Adipose tissue (tissue), 3 donors: ENCODE results near the gene ARMH4. TPM values are rescaled to one million over a fixed set of nuclear protein-coding genes. Genes with fewer than 3 reads are reported as not detected.

Experiments used
- H3K27ac ChIP-seq: one replicate; pipeline ENCODE4 v1.5.1; 2013; ENCODE audit warnings: low read depth, low read length
- WGBS, 3 donors: extraction: QIAGEN DNeasy Blood & Tissue Kit; methylation state at CpG; one replicate each; pipeline ENCODE4 v1.1.7; 2013; 5-methylcytosine and 5-hydroxymethylcytosine counted together
- polyA plus RNA-seq, 3 donors: library from polyadenylated mRNA; stranded (reverse); fragments of 200-250 nt; gene quantifications; one replicate each; pipeline ENCODE4 v1.2.3, GENCODE V29; 2013
- donor health status: healthy with polysubstance abuse.
- donor health status: Bipolar disorder and iron deficiency.
- donor health status: healthy.

Gene ARMH4
- polyA plus RNA-seq, 3 donors = 0.61 to 2.2 (median 1.9) TPM

DNA sequence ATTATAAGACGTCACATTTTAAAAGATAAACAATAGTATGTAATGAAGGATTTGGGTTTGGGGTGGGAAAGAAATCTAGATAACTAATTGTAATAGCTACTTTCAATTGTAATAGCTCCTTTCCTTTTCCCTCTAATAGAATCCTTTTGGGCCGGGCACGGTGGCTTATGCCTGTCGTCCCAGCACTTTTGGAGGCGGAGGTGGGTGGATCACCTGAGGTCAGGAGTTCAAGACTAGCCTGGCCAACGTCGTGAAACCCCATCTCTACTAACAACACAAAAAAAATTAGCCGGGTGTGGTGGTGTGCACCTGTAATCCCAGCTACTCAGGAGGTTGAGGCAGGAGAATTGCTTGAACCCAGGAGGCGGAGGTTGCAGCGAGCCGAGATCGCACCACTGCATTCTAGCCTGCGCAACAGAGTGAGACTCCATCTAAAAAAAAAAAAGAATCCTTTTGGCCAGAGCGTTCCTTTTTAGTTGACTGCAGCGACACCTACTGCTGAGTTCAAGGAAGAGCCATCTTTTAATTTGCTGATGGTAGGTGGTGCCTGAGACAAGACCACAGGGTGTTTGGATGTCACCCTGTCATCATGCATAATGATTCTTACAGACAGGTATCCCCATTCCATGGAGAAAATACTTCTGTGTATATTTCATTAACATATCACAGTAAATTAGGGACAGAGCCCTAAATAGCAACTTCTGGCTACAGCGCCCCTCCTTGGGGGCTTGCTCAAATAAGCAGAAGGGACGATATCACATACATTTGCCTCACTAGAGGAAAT is 79.5 kb downstream of the ARMH4 start:
- H3K27ac ChIP-seq = no peak overlapping the region
- WGBS, 3 donors = 20 to 28% (median 26%) methylated on average over 17 of the region's 17 CpGs

DNA sequence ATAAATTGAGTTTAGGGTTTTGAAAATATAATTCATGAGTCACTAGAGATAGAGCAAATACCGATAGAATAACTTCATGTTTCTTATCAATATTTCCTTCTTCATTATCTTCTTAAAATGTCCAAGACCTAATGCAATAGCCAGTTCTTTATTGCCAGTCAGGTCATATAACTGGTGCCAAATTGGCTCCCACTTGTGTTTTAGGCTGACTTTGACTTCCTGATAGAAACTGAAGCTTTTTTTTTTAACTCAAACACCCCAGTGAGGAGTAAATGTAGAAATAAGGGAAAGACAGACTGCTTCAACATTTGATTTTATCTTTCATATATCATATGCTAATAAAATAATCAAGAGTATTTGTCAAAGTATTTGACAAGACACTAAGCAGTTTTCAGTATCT is 80.7 kb downstream of the ARMH4 start:
- 20 to 53% (median 45%) methylated on average over 1 of the region's 1 CpG for WGBS, 3 donors
- no peak overlapping the region for H3K27ac ChIP-seq

DNA sequence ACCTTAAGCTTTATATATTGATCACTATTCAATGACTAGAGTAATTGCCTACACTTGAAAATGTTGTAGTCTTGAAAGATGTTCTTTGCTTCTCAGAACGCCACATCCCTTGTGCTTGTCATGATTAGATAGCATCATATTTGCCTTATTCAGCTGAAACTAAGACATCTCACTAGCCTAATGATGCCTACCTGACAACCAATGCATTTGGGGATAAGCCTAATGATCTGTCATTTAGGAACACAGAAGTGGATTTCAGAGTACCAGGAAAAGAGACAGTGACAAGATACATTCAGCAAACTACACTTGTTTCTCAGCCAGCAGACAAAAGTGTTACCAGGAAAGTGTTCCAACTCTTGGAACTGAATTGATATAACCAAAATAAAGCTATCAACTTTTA is 83.7 kb downstream of the ARMH4 start:
- no peak overlapping the region for H3K27ac ChIP-seq
- 87 to 95% (median 95%) methylated on average over 1 of the region's 1 CpG for WGBS, 3 donors

DNA sequence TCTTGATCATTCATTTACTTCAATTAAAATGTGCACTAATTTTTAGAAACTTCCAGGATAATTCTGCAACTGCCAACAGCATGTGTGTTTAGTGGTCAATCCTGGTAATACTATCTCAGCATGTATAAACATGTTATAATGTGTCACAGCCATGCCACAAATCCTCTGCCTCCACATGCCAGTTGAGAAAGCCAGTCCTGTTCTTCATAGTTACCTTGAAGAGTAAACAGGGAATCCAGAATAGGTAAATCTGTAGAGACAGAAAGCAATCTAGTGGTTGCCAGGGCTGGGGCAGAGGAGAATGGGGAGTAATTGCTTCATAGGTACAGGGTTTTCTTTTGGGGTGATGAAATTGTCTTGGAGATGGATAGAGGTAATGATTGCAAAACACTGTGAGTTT is 85.9 kb downstream of the ARMH4 start:
- no peak overlapping the region for H3K27ac ChIP-seq

DNA sequence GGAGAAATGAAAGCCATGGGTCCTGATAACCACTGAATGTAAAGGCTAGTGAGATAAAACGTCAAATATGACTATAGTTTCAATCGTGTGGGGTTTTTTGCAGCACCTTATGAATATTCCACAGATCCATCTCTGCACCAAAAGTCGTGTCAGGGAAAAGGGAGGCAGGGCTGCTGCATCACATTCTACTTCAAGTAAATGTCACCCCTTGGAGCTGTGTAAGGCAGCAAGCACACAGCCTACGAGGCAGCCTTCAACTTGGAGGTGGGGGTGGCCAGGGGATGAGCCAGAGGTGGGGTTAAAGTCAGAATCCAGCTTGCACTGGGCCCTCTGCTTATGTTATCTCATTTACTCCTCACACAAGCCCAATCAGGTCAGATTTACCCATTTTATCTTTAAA is 90.4 kb downstream of the ARMH4 start:
- 71 to 83% (median 72%) methylated on average over 4 of the region's 4 CpGs for WGBS, 3 donors

DNA sequence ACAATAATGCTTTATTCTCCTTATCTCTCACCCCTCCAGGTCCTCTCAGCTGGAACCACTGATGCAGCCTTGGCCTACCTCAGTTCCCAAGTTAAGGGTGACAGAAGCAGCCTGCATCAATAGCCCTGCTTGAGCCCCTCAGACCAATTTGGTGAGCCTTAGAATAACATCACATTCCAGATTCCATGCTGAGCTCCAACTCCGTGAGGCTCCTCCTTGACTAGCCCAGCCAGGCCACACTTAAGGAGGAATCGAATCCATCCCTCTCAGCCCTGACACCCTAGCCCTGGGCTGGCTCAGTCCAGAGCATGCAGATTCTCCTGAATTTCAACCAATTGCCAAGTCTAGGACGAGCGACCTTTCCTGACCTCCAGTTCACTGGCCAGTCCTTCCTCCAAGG is 91.1 kb downstream of the ARMH4 start:
- 77 to 91% (median 85%) methylated on average over 4 of the region's 4 CpGs for WGBS, 3 donors
- H3K27ac ChIP-seq = no peak overlapping the region

More for the DNA sequence above, 90.4 kb downstream of the ARMH4 start:
- no peak overlapping the region for H3K27ac ChIP-seq

DNA sequence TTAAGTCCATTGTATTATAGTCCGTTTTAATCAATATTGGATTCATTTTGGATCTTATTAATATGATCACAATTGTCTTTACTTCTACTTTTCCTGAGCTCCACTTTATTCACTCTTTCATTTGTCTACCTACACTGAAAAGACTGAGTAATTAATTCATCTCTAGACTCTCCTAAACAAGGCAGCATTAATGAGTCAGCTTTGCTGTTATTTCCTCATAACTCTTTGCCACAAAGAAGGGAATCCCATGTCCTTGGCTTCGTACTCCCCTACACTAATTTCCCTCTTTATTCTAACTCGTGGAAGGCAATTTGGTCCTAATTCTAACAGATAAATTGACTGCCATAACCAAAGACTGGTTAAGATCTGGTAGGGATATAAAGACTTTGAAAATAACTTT is 91.9 kb downstream of the ARMH4 start:
- 40 to 63% (median 43%) methylated on average over 3 of the region's 3 CpGs for WGBS, 3 donors
- no peak overlapping the region for H3K27ac ChIP-seq

DNA sequence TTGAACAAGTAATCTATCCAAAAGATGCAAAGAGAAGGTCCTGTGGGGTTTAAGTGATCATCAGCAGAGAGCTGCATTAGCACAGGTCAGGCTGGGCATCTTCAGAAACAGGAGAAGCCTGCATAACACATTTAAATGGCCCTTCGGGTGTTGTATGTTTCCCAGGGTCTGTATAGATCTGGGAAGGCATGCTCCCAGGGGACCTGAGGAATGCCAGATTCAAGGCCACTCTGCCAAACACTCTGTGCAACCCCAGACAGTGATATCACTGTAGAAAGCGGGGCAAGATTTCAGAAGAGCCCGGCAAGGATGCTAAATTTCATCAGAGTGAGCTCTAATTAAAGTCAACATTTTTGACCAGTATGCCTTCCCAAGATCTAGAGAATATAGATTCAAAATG is 92.9 kb downstream of the ARMH4 start:
- no peak overlapping the region for H3K27ac ChIP-seq
- WGBS, 3 donors = 71 to 83% (median 76%) methylated on average over 3 of the region's 3 CpGs

DNA sequence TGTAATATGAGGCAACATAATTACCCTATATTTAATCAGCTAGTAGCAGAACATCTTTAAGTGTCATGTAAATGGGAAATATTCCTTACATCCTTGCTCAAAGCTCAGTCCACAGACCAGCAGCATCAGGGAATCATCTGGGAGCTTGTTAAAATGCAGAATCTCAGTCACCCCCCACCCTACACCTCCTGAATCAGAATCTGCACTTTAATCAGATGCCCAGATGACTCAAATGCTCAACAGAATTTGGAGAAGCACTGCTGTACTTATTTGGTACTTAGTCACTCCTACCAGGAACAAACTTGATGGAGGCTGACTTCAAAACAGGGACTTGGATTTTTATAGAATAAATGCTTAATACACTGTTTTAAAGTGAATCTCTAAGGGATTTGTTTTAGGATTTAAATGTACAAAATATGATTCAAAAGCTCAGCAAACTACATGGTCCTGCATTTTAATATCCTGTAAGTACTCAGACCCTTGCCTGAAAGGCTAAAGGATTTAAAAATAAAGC is 96.5 kb downstream of the ARMH4 start:
- no peak overlapping the region for H3K27ac ChIP-seq

DNA sequence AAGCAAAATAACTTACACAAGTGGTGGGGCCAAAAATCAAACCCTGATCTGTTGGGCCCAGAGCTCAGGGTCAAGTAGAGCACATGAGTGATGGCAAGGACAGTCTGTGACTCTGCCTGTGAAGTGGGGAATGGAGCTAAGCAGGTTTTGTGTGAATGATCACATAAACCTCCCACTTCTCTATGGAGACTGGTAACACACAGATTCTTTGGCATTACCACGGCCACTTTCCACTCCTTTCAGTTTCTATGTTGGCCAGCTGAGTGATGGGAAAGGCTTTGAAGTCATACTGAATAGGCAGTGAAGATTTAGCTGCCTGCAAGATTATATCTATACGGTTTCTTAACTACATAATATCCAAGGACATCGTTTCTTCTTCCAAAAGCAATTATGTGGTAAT is 97.9 kb downstream of the ARMH4 start:
- 80 to 83% (median 81%) methylated on average over 3 of the region's 3 CpGs for WGBS, 3 donors
- H3K27ac ChIP-seq = no peak overlapping the region

DNA sequence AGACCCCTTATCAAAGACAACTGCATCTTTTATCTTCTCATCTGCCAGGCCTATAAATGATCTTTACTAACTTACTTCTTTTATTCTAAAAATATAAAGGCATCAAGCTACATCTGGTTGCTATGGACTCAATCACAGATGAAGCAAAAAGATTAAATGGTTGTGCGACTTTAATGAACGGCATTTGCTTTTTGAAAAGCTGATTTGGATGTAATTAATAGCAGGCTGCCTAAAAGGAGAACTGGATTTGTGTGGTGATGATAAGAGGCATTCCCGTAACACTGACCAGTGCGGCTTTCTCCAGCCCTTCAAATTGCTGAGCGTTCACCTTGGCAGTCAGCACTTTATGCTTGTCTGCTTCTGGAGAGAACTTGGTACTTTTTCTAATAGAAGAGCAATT is 103.8 kb downstream of the ARMH4 start:
- no peak overlapping the region for H3K27ac ChIP-seq
- 57 to 63% (median 63%) methylated on average over 5 of the region's 5 CpGs for WGBS, 3 donors

DNA sequence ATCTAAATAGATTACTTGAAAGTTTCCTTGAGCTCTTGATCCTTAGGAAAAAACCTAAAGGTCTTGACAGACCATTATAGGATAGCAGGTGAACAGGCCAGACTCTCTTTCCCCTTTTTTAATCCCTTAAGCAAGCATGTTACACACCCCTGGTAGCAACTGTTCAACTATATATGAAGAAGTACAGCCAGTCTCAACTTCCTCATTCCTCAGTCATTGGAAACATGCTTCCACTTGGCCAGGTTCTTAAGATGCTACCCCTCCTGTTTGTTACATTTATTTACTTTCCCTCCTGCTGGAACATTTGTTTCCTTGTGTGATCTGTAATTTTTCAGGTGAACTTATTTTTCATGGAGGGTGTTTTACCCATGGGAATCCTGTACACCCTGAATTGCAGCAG is 124.1 kb downstream of the ARMH4 start:
- H3K27ac ChIP-seq = no peak overlapping the region

DNA sequence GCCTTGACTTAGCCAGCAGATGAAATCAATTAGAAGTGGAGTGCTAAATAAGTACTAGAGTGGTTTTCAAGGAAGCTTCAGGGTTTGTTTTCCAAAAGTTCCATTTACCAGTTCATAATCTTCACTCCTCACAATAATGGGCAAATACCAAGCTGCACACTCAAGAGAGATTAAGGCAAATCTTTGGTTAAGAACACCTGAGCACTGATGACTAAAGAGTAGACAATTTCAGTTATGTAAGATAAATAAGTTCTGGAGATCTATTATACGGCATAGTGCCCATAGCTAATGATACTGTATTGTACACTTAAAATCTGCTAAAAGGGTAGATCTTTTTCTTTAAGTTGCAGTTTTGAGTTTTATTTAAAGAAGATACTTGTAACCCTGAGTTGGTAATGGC is 125.0 kb downstream of the ARMH4 start:
- WGBS, 3 donors = 83 to 91% (median 90%) methylated on average over 1 of the region's 1 CpG
- H3K27ac ChIP-seq = no peak overlapping the region

DNA sequence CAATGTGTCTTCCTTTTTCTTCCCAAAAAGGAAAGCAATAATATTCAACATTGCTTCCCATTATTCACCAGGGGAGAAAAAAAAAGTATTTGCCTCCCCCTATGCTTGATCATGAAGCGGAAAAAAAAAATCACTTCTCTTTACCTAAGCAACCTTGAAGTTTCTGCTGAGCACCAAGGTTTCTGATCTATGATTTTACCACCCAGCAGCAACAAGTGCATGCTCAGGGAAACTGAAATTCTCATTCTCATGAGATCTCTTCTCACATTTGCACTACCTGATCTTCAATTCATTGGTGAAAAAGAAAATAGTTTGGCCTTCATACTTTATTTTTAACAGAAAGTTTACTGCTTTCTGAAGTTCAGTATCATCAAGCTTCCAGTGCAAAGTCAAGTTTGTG is 125.8 kb downstream of the ARMH4 start:
- H3K27ac ChIP-seq = no peak overlapping the region
- WGBS, 3 donors = 91 to 100% (median 96%) methylated on average over 1 of the region's 1 CpG

DNA sequence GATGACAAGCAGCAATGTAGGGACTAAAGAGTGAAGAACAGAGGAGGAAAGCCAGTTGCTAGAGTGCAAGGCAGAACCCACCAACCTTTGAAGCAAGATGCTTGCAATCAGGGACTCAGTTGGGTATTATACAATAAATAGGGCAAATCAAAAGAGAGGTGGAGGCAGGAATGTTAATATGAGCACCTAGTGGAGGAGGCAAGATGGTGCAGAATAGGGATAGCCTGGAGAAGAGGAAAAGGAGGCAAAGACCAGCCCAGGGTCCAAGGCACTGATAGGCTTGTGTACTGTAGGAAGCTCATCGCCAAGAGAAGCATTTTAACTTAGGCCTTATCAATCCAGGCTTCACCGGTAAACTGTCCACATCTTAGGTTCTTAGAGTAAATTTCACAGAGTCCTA is 137.2 kb downstream of the ARMH4 start:
- H3K27ac ChIP-seq = no peak overlapping the region
- WGBS, 3 donors = 86 to 100% (median 90%) methylated on average over 2 of the region's 2 CpGs

DNA sequence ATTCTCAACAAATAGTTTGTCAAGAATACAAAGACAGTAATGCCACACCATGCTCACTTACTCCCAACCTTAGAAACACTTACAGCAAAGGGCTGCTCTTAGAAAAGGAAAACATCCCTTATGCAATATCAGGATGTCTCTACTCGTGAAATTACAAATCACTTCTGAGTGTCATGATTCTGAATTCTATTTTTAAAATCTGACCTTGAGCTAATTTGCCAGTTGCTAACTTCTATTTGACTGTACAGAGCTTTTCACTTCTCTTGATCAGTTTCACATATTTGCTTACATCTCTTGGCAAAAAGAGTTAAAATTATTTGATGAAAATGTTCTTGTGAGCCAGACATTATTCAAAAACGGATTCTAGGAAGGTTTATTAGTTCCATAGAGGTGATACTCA is 149.4 kb downstream of the ARMH4 start:
- H3K27ac ChIP-seq = no peak overlapping the region
- WGBS, 3 donors = 45 to 73% (median 50%) methylated on average over 2 of the region's 2 CpGs

DNA sequence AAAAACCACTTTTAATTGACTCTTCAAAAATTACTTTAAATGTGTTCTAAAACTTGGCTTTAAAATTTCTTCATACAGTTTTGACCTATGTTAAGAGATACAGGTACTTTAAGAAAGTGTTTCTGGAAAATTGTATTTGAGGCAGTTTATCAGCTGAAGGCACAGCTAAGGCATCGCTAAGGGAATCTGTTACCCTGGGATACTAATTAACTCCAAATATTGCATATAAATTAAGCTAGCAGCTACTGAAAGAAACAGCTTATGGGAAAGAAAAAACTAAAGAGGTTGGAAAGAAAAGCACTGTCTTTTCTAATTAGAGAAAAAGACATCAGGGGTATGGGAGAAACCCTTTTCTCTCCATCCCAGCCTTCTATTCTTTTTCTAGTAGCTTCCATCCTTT is 152.0 kb downstream of the ARMH4 start:
- H3K27ac ChIP-seq = no peak overlapping the region
- 87 to 97% (median 92%) methylated on average over 1 of the region's 1 CpG for WGBS, 3 donors

DNA sequence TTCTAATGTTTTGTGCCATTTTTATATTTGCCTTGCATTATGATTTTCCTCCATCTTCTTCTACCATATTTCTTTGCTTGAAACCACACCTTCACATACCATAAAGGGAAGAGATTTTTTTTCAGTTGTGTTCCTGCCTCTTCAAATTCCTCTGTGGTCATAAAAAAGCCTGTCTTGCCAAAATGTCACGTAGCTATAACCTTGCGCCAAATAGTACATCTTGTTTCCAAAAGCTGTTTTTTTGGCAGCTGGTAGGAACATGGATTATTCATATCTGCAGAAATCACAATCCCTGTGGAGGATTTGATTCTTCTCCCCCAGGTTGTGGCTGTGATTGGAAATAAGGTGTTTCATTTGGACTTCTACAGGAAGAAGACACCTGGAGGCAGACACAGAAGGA is 152.5 kb downstream of the ARMH4 start:
- 69 to 75% (median 74%) methylated on average over 2 of the region's 2 CpGs for WGBS, 3 donors
- H3K27ac ChIP-seq = no peak overlapping the region

DNA sequence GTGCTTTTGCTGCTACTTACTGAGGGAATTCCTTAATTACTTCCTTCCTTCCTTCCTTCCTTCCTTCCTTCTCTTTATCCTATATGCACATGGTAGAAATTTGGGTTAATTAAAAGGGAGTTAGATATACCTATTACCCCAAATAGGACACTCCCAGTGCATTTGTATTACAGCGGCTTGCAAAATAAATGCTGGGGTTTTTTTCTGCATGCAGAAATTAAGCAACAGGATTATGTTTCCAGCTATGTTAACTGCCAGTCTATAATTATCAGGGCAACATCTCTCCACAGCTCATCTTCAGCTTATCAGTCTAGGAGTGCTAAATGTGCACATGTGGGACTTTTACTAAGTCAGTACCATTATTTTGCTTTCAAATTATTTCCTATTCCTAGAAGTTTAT is 153.2 kb downstream of the ARMH4 start:
- WGBS, 3 donors = 39 to 79% (median 41%) methylated on average over 1 of the region's 1 CpG
- no peak overlapping the region for H3K27ac ChIP-seq

DNA sequence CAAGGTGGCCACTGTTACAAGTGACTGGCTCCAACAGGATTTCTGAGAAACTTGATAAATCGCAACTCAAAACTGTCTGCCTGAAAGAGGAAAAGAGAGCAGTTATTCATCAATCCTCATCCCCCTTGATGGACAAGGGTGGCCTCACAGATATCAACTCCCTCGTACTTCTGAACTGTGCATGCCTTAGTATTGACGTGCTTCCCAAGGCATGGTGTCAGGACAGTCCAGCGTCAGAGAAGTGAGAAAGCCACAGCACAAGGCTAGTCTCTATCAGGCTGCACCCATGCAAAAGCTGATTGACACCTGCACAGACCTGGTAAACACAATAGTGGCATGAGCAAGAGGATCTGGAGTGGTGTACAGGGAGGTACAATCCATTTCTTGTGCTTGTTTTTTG is 160.7 kb downstream of the ARMH4 start:
- no peak overlapping the region for H3K27ac ChIP-seq
- WGBS, 3 donors = 61 to 83% (median 81%) methylated on average over 4 of the region's 4 CpGs

DNA sequence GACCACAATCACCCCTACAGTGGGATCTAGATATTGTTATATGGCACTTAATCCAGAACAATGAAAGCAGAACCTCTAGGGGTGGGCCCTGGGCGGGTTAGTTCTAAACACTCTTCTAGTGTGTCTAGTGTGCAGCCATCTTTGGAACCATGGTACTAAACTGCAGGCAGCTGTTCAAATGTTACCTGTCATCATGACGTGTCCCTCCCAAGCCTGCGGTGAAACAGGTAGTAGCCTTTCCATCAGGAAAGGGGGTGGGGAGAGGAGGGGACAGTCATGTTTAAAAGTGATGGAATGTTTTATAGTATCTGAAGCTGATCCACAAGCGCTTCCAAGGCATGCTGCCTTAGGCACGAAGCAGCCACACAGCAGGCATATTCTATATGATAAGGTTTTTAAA is 163.6 kb downstream of the ARMH4 start:
- 80 to 91% (median 84%) methylated on average over 5 of the region's 5 CpGs for WGBS, 3 donors
- no peak overlapping the region for H3K27ac ChIP-seq
